Right lobe of liver (tissue), 6 donors: ENCODE measurements around the gene DSG2. TPM values are rescaled to one million over a fixed set of nuclear protein-coding genes. Genes with fewer than 3 reads are reported as not detected.

Source experiments
- ATAC-seq, 4 donors: fragments of 200-7000 bp; cut with Tn5 transposase; one replicate each; pipeline ENCODE4 v1.9.1; 2020; ENCODE audit warnings: mild to moderate bottlenecking in 4 of 4, moderate library complexity in 4 of 4
- DNase-seq, 3 donors: peaks; one replicate each; pipeline ENCODE4 v3.0.0-alpha.2; 2020
- H3K27ac ChIP-seq, 3 donors: fragments of 200-600 bp; one replicate each; pipeline ENCODE4 v1.8.0; 2022
- H3K27me3 ChIP-seq, 2 donors: fragments of 200-600 bp; one replicate each; pipeline ENCODE4 v1.8.0; 2022
- H3K36me3 ChIP-seq, 4 donors: fragments of 200-600 bp; sonication (generic) in 1 of 4; one replicate each; pipeline versions ENCODE4 v1.5.1 to v1.8.0; 2017 to 2022; ENCODE audit warnings: control low read depth in 1 of 4
- H3K4me1 ChIP-seq, 4 donors: fragments of 200-600 bp; sonication (generic) in 1 of 4; one replicate each; pipeline versions ENCODE4 v1.5.1 to v1.8.0; 2017 to 2022; ENCODE audit warnings: control low read depth in 1 of 4
- H3K4me3 ChIP-seq, 3 donors: fragments of 200-600 bp; one replicate each; pipeline ENCODE4 v1.8.0; 2022
- H3K9me3 ChIP-seq, 4 donors: fragments of 200-600 bp; sonication (generic) in 1 of 4; one replicate each; pipeline versions ENCODE4 v1.5.1 to v1.8.0; 2017 to 2022; ENCODE audit warnings: control low read depth in 1 of 4
- CTCF ChIP-seq, 4 donors: fragments of 200-600 bp in 3 of 4; fragments of 450-650 bp in 1 of 4; IDR thresholded peaks; one replicate each; pipeline versions ENCODE4 v1.5.1 to v1.8.0; 2016 to 2022; ENCODE audit warnings: antibody characterized with exemption in 4 of 4, mild to moderate bottlenecking in 2 of 4
- POLR2A ChIP-seq: fragments of 450-650 bp; IDR thresholded peaks from one replicate; pipeline ENCODE4 v1.6.1; 2017; ENCODE audit warnings: antibody characterized with exemption, mild to moderate bottlenecking
- WGBS: methylation state at CpG from one replicate; pipeline ENCODE4 v1.1.6; 2018; ENCODE audit warnings: low coverage, low lambda C conversion rate; ENCODE audit not compliant: insufficient coverage; ENCODE audit errors: missing lambda C conversion rate; 5-methylcytosine and 5-hydroxymethylcytosine counted together
- intact Hi-C, 2 donors: fragments of 100-400 bp; cut with DNase I; formaldehyde crosslinking; loops; one replicate each; pipeline versions ENCODE4 v1.11.2 to v1.14.1; 2022
- total RNA-seq, 6 experiments: library from RNA; depleted of rRNA in 2 of 6; stranded (reverse); fragments of >200 nt in 2 of 6; fragmentation: NEBNext Ultra II Directional in 3 of 6; extraction: Animal tissue kit (Norgen Biotek cat#: 25700) in 3 of 6; gene quantifications; one replicate each; pipeline versions ENCODE4 v1.1.0 to v1.2.4, GENCODE V29; 2016 to 2023
- donor health status: DM: no; HTN: yes; CAD: no.
- donor health status: DM: no; HTN: no; CAD: no.
- donor health status: DM: no; HTN: no; CAD: no.
- donor health status: DM: no; HTN: yes; CAD: no.
- donor health status: DM: no; HTN: yes; CAD: no.

Gene DSG2
- total RNA-seq, 6 experiments from 2014 or later, result 9.8 to 27.0 (median 16.4) TPM

- 20% methylated on average over 1 of the region's 1 CpG for WGBS
- H3K36me3 ChIP-seq, result no peaks in the 10 kb centered on the region
- peak overlapping the region in 2 of 3 donors; percentile 61 to 66 for H3K27ac ChIP-seq
- peaks cover 0 to 52% (median 17%) of the 10 kb centered on the region in 4 donors for H3K4me1 ChIP-seq
- ATAC-seq (peak; percentile 61 to 65 (median 62)), DNase-seq (peak in 1 of 3 donors; percentile 58)
- intact Hi-C loops, result no loop called here
- TF ChIP-seq CTCF (IDR thresholded peaks at IDR 0.05), result no peak
- TF ChIP-seq POLR2A, result no peak
- H3K27me3 ChIP-seq, result no peaks in the 10 kb centered on the region
- H3K9me3 ChIP-seq, result no peaks in the 10 kb centered on the region
- H3K4me3 ChIP-seq, result no peak overlapping the region
Measured at GRCh38 chr18:31574359-31574758, 76.4 kb downstream of the DSG2 start.

GRCh38 chr18:31575515-31576257, 77.7 kb downstream of the DSG2 start:
- TF ChIP-seq POLR2A (no peak), CTCF (IDR thresholded peaks at IDR 0.05) (no peak)
- WGBS, result 23% methylated on average over 3 of the region's 3 CpGs

GRCh38 chr18:31576670-31577069, 78.7 kb downstream of the DSG2 start:
- WGBS, result 46% methylated on average over 2 of the region's 4 CpGs

More at GRCh38 chr18:31575515-31576257, 77.7 kb downstream of the DSG2 start:
- H3K27ac ChIP-seq, result peak overlapping the region in 2 of 3 donors; percentile 45 to 61
- H3K9me3 ChIP-seq, result no peaks in the 10 kb centered on the region
- H3K36me3 ChIP-seq, result no peaks in the 10 kb centered on the region
- H3K4me1 ChIP-seq, result peaks cover 0 to 52% (median 17%) of the 10 kb centered on the region in 4 donors
- DNase-seq (no peak), ATAC-seq (peak; percentile 51 to 81 (median 68))
- H3K27me3 ChIP-seq, result no peaks in the 10 kb centered on the region
- peak overlapping the region in 2 of 3 donors; percentile 1 to 10 for H3K4me3 ChIP-seq
- intact Hi-C loops, result no loop called here

GRCh38 chr18:31577195-31577594, 79.2 kb downstream of the DSG2 start:
- WGBS, result 78% methylated on average over 1 of the region's 1 CpG
- Histone ChIP-seq H3K36me3 (no peaks in the 10 kb centered on the region), H3K4me3 (no peak overlapping the region), H3K27me3 (no peaks in the 10 kb centered on the region), H3K27ac (no peak overlapping the region), H3K9me3 (no peaks in the 10 kb centered on the region), H3K4me1 (peaks cover 0 to 66% (median 19%) of the 10 kb centered on the region in 4 donors)
- DNase-seq (no peak), ATAC-seq (no peak)
- intact Hi-C loops, result no loop called here
- TF ChIP-seq CTCF (IDR thresholded peaks at IDR 0.05), result no peak
- TF ChIP-seq POLR2A, result no peak

More at GRCh38 chr18:31576670-31577069, 78.7 kb downstream of the DSG2 start:
- no peaks in the 10 kb centered on the region for H3K9me3 ChIP-seq
- no peaks in the 10 kb centered on the region for H3K27me3 ChIP-seq
- TF ChIP-seq POLR2A, result no peak
- TF ChIP-seq CTCF (IDR thresholded peaks at IDR 0.05), result no peak
- ATAC-seq (no peak), DNase-seq (no peak)
- H3K4me3 ChIP-seq, result peak overlapping the region in 1 of 3 donors; percentile 10
- peaks cover 0 to 62% (median 17%) of the 10 kb centered on the region in 4 donors for H3K4me1 ChIP-seq
- intact Hi-C loops, result no loop called here
- H3K27ac ChIP-seq, result peak overlapping the region in 1 of 3 donors; percentile 7
- no peaks in the 10 kb centered on the region for H3K36me3 ChIP-seq
